Heart right ventricle (tissue), 16 donors: ENCODE results near the gene ST8SIA1. TPM values are rescaled to one million over a fixed set of nuclear protein-coding genes. Genes with fewer than 3 reads are reported as not detected.

ENCODE experiments used
- ATAC-seq, 8 donors: fragments of 200-7000 bp; cut with Tn5 transposase; one replicate each; pipeline ENCODE4 v1.9.1; 2020; ENCODE audit warnings: mild to moderate bottlenecking in 8 of 8, moderate library complexity in 8 of 8, moderate number of reproducible peaks in 1 of 8
- DNase-seq, 2 donors: peaks; one replicate each; pipeline ENCODE4 v3.0.0-alpha.2; 2020
- H3K27ac ChIP-seq, 10 donors: fragments of 200-600 bp; sonication (generic) in 2 of 10; one replicate each; pipeline versions ENCODE4 v1.5.0 to v1.8.0; 2020 to 2022; ENCODE audit warnings: mild to moderate bottlenecking in 3 of 10
- H3K27me3 ChIP-seq, 7 donors: fragments of 200-600 bp; one replicate each; pipeline ENCODE4 v1.8.0; 2021 to 2022; ENCODE audit warnings: mild to moderate bottlenecking in 2 of 7
- H3K36me3 ChIP-seq, 9 donors: fragments of 200-600 bp; sonication (generic) in 1 of 9; one replicate each; pipeline versions ENCODE4 v1.5.0 to v1.8.0; 2020 to 2022; ENCODE audit warnings: mild to moderate bottlenecking in 2 of 9
- H3K4me1 ChIP-seq, 9 donors: fragments of 200-600 bp; sonication (generic) in 1 of 9; one replicate each; pipeline versions ENCODE4 v1.5.0 to v1.8.0; 2020 to 2022; ENCODE audit warnings: mild to moderate bottlenecking in 4 of 9
- H3K4me3 ChIP-seq, 10 donors: fragments of 200-600 bp; sonication (generic) in 2 of 10; one replicate each; pipeline versions ENCODE4 v1.5.0 to v1.8.0; 2020 to 2022; ENCODE audit warnings: mild to moderate bottlenecking in 7 of 10, moderate library complexity in 2 of 10
- H3K9me3 ChIP-seq, 11 donors: fragments of 200-600 bp in 10 of 11; sonication (generic) in 2 of 11; one replicate each; pipeline versions ENCODE4 v1.5.0 to v1.8.0; 2013 to 2022; ENCODE audit warnings: mild to moderate bottlenecking in 2 of 11, control low read depth in 1 of 11, moderate library complexity in 1 of 11
- CTCF ChIP-seq, 9 donors: fragments of 200-600 bp; sonication (generic) in 2 of 9; IDR thresholded peaks; one replicate each; pipeline versions ENCODE4 v1.5.0 to v1.8.0; 2021 to 2022; ENCODE audit warnings: antibody characterized with exemption in 9 of 9, mild to moderate bottlenecking in 5 of 9, moderate library complexity in 1 of 9
- WGBS, 2 donors: extraction: QIAGEN DNeasy Blood & Tissue Kit; methylation state at CpG; one replicate each; pipeline ENCODE4 v1.1.7; 2013; ENCODE audit warnings: inconsistent platforms in 1 of 2; 5-methylcytosine and 5-hydroxymethylcytosine counted together
- intact Hi-C, 10 donors: fragments of 100-400 bp; cut with DNase I; formaldehyde crosslinking; loops; one replicate each; pipeline versions ENCODE4 v1.11.1 to v1.14.2; 2022
- polyA plus RNA-seq, 2 donors: library from polyadenylated mRNA; stranded (reverse); fragments of 200-250 nt; gene quantifications; one replicate each; pipeline ENCODE4 v1.2.3, GENCODE V29; 2013
- total RNA-seq, 10 donors: library from RNA; stranded (reverse); fragmentation: NEBNext Ultra II Directional in 3 of 10; extraction: Animal tissue kit (Norgen Biotek cat#: 25700) in 3 of 10; gene quantifications; one replicate each; pipeline versions ENCODE4 v1.2.1 to v1.2.4, GENCODE V29; 2021 to 2023
- donor health status: Arrhythmogenic right ventricular cardiomyopathy.
- donor health status: ischemic (EF 13 %, LVEDD 7.1; RV severe dilation, severe dysfunction).
- donor health status: healthy with polysubstance abuse.
- donor health status: DM: no; HTN: yes; CAD: no.
- donor health status: DM: no; HTN: no; CAD: no.
- donor health status: ischemic (EF 25% LVEDD 6.9; RV normal size, moderate dysfunction).
- donor health status: ischemic (EF 25% LVEDD 5.7; RV mildly dilated, moderate dysfunction).
- donor health status: healthy.
- donor health status: DM: yes; HTN: yes; CAD: no.
- donor health status: Ischemic cardiomyopathy.
- donor health status: ischemic (EF 35%, LVEDD 5.7; RV mildly dilated, moderate dysfunction).
- donor health status: nonischemic (EF 11% LVEDD 7.7; RV severe dilation, severe dysfunction).
- donor health status: DM: yes; HTN: yes; CAD: no.
- donor health status: PGD.
- donor health status: ischemic (EF 29% LVEDD 5.4; RV normal size, mild dysfunction).
- donor health status: nonischemic (EF 23%, LVEDD 6.1; RV moderate dilation, normal function).

Gene ST8SIA1
- total and polyA plus RNA-seq, 12 donors = 0.93 to 4.9 (median 1.9) TPM

- Histone ChIP-seq H3K9me3 (no peaks in the 10 kb centered on the region), H3K27ac (peak overlapping the region in 8 of 10 donors; percentile 23 to 70 (median 50)), H3K36me3 (no peaks in the 10 kb centered on the region), H3K27me3 (no peaks in the 10 kb centered on the region), H3K4me1 (peaks cover 0 to 22% (median 4%) of the 10 kb centered on the region in 9 donors), H3K4me3 (no peak overlapping the region)
- ATAC-seq = peak in 4 of 8 donors; percentile 15 to 48 (median 31)
- DNase-seq = no peak
- WGBS, 2 donors = 78 to 79% methylated on average over 4 of the region's 4 CpGs
- TF ChIP-seq CTCF (IDR thresholded peaks at IDR 0.05) = no peak
- intact Hi-C loops = no loop called here
Measured at GRCh38 chr12:22313286-22313962, 21.1 kb downstream of the ST8SIA1 start.

GRCh38 chr12:22312336-22312735 lies 22.2 kb downstream of the ST8SIA1 start:
- peaks cover 0 to 22% (median 4%) of the 10 kb centered on the region in 9 donors for H3K4me1 ChIP-seq
- ATAC-seq (peak; percentile 67 to 89 (median 80)), DNase-seq (peak; percentile 35 to 51)
- peak overlapping the region in 8 of 10 donors; percentile 34 to 70 (median 50) for H3K27ac ChIP-seq
- no peak for TF ChIP-seq CTCF (IDR thresholded peaks at IDR 0.05)
- no peaks in the 10 kb centered on the region for H3K9me3 ChIP-seq
- H3K4me3 ChIP-seq = no peak overlapping the region
- WGBS, 2 donors = 45 to 50% methylated on average over 5 of the region's 5 CpGs
- H3K36me3 ChIP-seq = no peaks in the 10 kb centered on the region
- intact Hi-C loops = no loop called here
- no peaks in the 10 kb centered on the region for H3K27me3 ChIP-seq

- H3K36me3 ChIP-seq = no peaks in the 10 kb centered on the region
- ATAC-seq (no peak), DNase-seq (no peak)
- H3K4me3 ChIP-seq = no peak overlapping the region
- WGBS, 2 donors = 75 to 91% methylated on average over 2 of the region's 2 CpGs
- TF ChIP-seq CTCF (IDR thresholded peaks at IDR 0.05) = no peak
- no peaks in the 10 kb centered on the region for H3K9me3 ChIP-seq
- H3K27ac ChIP-seq = peak overlapping the region in 5 of 10 donors; percentile 21 to 66 (median 42)
- no peaks in the 10 kb centered on the region for H3K27me3 ChIP-seq
- intact Hi-C loops = no loop called here
- H3K4me1 ChIP-seq = peaks cover 0 to 22% (median 4%) of the 10 kb centered on the region in 9 donors
Measured at GRCh38 chr12:22310709-22311108, 23.8 kb downstream of the ST8SIA1 start.

- DNase-seq (no peak), ATAC-seq (no peak)
- Histone ChIP-seq H3K4me1 (peaks cover 0 to 22% (median 4%) of the 10 kb centered on the region in 9 donors), H3K36me3 (no peaks in the 10 kb centered on the region), H3K27ac (peak overlapping the region in 6 of 10 donors; percentile 21 to 66 (median 34)), H3K4me3 (no peak overlapping the region), H3K27me3 (no peaks in the 10 kb centered on the region), H3K9me3 (no peaks in the 10 kb centered on the region)
- no peak for TF ChIP-seq CTCF (IDR thresholded peaks at IDR 0.05)
- intact Hi-C loops = no loop called here
- 73 to 84% methylated on average over 2 of the region's 2 CpGs for WGBS, 2 donors
Measured at GRCh38 chr12:22310275-22310674, 24.2 kb downstream of the ST8SIA1 start.
